ENCODE data around the gene ELOVL3. TPM values are rescaled to one million over a fixed set of nuclear protein-coding genes. Genes with fewer than 3 reads are reported as not detected.
"Not testable (repeated sequence)": the region's sequence is repeated elsewhere in the genome, so short reads cannot be mapped to it uniquely, and the experiment has no call there.

The ELOVL3 gene
- total RNA-seq, 6 experiments from 2014 or later = not detected

GRCh38 chr10:102245932-102246251 is 19.8 kb downstream of the ELOVL3 start:
- Histone ChIP-seq H3K36me3 (no peaks in the 10 kb centered on the region), H3K9me3 (no peaks in the 10 kb centered on the region), H3K27me3 (no peaks in the 10 kb centered on the region), H3K27ac (peak overlapping the region; percentile 57 to 71 (median 64)), H3K4me3 (peak overlapping the region; percentile 80 to 94 (median 93)), H3K4me1 (peaks cover 0 to 45% (median 14%) of the 10 kb centered on the region in 4 donors)
- intact Hi-C loops (cut with DNase I) = no loop called here
- TF ChIP-seq CTCF (IDR thresholded peaks at IDR 0.05) (no peak), POLR2A (IDR thresholded peaks at IDR 0.05) (no peak)
- 3% methylated on average over 4 of the region's 4 CpGs for WGBS (ENCODE audit: insufficient coverage, low coverage, low lambda C conversion rate, missing lambda C conversion rate)
- no peak for DNase-seq
- ATAC-seq = peak in 3 of 4 donors; percentile 3 to 9 (median 6)

- no peaks in the 10 kb centered on the region for H3K9me3 ChIP-seq
- H3K27me3 ChIP-seq = no peaks in the 10 kb centered on the region
- WGBS (ENCODE audit: insufficient coverage, low coverage, low lambda C conversion rate, missing lambda C conversion rate) = 6% methylated on average over 3 of the region's 3 CpGs
- no peak for DNase-seq
- H3K36me3 ChIP-seq = no peaks in the 10 kb centered on the region
- peaks cover 0 to 41% (median 14%) of the 10 kb centered on the region in 4 donors for H3K4me1 ChIP-seq
- intact Hi-C loops (cut with DNase I) = no loop called here
- TF ChIP-seq CTCF (IDR thresholded peaks at IDR 0.05) = no peak
- TF ChIP-seq POLR2A (IDR thresholded peaks at IDR 0.05) = no peak
- H3K27ac ChIP-seq = peak overlapping the region; percentile 57 to 71 (median 64)
- H3K4me3 ChIP-seq = peak overlapping the region; percentile 80 to 94 (median 93)
- ATAC-seq = no peak
Measured at GRCh38 chr10:102246261-102246660, 20.2 kb downstream of the ELOVL3 start.

- DNase-seq = no peak
- no peaks in the 10 kb centered on the region for H3K9me3 ChIP-seq
- no peak for TF ChIP-seq CTCF (IDR thresholded peaks at IDR 0.05)
- H3K4me3 ChIP-seq = no peak overlapping the region
- no peak for ATAC-seq
- intact Hi-C loops (cut with DNase I) = no loop called here
- no peaks in the 10 kb centered on the region for H3K27me3 ChIP-seq
- no peaks in the 10 kb centered on the region for H3K36me3 ChIP-seq
- H3K27ac ChIP-seq = no peak overlapping the region
- H3K4me1 ChIP-seq = peaks cover 0 to 35% (median 14%) of the 10 kb centered on the region in 4 donors
Measured at GRCh38 chr10:102247734-102248133, 21.6 kb downstream of the ELOVL3 start.

- H3K4me1 ChIP-seq = peaks cover 0 to 17% (median 7%) of the 10 kb centered on the region in 4 donors
- H3K36me3 ChIP-seq; H3K27me3 ChIP-seq; DNase-seq; ATAC-seq; H3K27ac ChIP-seq; H3K9me3 ChIP-seq; intact Hi-C loops (cut with DNase I); H3K4me3 ChIP-seq: not testable (repeated sequence)
- 100% methylated on average over 1 of the region's 3 CpGs for WGBS (ENCODE audit: insufficient coverage, low coverage, low lambda C conversion rate, missing lambda C conversion rate)
Measured at GRCh38 chr10:102252508-102252907, 26.4 kb downstream of the ELOVL3 start.

- Histone ChIP-seq H3K9me3 (no peaks in the 10 kb centered on the region), H3K4me3 (no peak overlapping the region), H3K27me3 (no peaks in the 10 kb centered on the region), H3K36me3 (peaks cover 0 to 8% (median 4%) of the 10 kb centered on the region in 4 donors), H3K27ac (no peak overlapping the region), H3K4me1 (no peaks in the 10 kb centered on the region)
- ATAC-seq = no peak
- TF ChIP-seq CTCF (IDR thresholded peaks at IDR 0.05) (no peak), POLR2A (IDR thresholded peaks at IDR 0.05) (no peak)
- intact Hi-C loops (cut with DNase I) = no loop called here
- 80% methylated on average over 1 of the region's 1 CpG for WGBS (ENCODE audit: insufficient coverage, low coverage, low lambda C conversion rate, missing lambda C conversion rate)
- no peak for DNase-seq
Measured at GRCh38 chr10:102254426-102254825, 28.3 kb downstream of the ELOVL3 start.
